ENCODE measurements around the gene MTG2. TPM values are rescaled to one million over a fixed set of nuclear protein-coding genes. Genes with fewer than 3 reads are reported as not detected.

MTG2 gene
- total and polyA plus RNA-seq, 4 donors: 13.0 to 28.0 (median 24.4) TPM

DNA sequence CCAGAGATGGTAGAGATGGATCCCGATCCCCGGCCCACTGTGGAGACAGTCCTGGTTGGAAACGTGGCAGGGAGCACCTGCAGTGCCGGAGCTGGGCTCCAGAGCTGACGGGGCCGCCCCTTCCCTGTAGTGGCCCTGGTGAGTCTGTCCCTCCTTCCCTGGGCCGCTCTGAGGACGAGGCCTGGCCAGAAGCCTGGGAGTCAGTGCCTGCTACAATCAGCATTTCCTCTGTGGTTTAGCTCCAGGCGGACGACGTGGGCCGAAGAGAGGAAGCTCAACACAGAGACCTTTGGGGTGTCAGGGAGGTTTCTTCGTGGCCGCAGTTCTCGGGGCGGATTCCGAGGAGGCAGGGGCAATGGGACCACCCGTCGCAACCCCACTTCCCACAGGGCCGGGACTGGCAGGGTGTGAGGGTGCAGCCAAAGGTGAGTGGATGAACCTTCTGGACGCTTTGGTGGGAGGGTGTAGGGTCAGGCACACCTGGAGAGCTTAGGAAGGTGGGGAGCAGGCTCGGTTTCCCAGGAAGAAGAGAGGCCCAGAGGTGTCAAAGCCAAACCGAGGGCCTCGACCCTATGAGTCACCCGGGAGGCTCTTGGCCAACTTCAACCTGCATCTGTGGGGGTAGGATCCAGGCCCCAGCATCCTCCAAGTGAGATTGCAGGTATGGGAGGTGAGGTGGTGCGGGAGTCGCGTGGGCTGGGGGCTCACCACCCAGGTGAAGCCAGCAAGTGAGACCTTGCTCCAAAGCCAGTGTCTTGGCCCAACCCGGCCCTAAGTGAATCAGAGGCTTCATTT is 49.6 kb upstream of the MTG2 start:
- H3K9me3 ChIP-seq (ENCODE audit: control insufficient read depth in 4 of 4, low read length in 3 of 4): no peaks in the 10 kb centered on the region
- no peaks in the 10 kb centered on the region for H3K27me3 ChIP-seq (ENCODE audit: control insufficient read depth in 4 of 4, insufficient read depth in 4 of 4, low read length in 3 of 4)
- H3K36me3 ChIP-seq (ENCODE audit: control insufficient read depth in 4 of 4, insufficient read depth in 3 of 4, low read depth in 1 of 4, low read length in 3 of 4): peaks cover 19 to 78% (median 56%) of the 10 kb centered on the region in 4 donors
- no peak overlapping the region for H3K9ac ChIP-seq (ENCODE audit: low read depth in 1 of 2, low read length in 2 of 2)
- no peak overlapping the region for H3K4me3 ChIP-seq (ENCODE audit: low read depth in 1 of 3, low read length in 3 of 3)
- peak overlapping the region in 1 of 2 donors; percentile 26 for H3K27ac ChIP-seq (ENCODE audit: low read depth in 1 of 2, low read length in 2 of 2)
- DNase-seq (ENCODE audit: low spot score): no peak
- TF ChIP-seq RXRA (IDR thresholded peaks at IDR 0.05): no peak
- TF ChIP-seq JUND (IDR thresholded peaks at IDR 0.05): no peak
- no peak for TF ChIP-seq FOXA2 (IDR thresholded peaks at IDR 0.05)
- peaks cover 4 to 20% (median 14%) of the 10 kb centered on the region in 4 donors for H3K4me1 ChIP-seq (ENCODE audit: control insufficient read depth in 4 of 4, insufficient read depth in 4 of 4, low read length in 3 of 4)
- WGBS: 79% methylated on average over 29 of the region's 29 CpGs

DNA sequence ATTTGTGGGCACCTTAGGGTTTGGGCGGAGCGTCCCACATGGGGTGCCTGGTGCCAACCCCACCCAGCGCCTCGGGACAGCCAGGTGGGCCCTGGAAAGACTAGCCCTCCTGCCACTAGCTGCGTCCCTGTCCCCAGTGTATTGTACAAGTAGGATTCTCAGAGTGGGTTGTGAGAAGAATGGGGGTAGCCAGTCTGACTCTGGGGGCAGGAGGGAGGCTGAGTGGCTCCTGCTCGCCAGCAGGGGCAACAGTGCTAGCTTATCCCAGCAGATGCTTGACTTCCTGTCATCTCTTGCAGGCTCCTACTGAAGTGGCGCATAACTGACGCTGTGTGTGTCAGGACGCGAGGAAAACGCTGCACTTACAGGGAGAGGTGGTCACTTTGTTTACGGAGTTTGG is 49.0 kb upstream of the MTG2 start:
- Histone ChIP-seq H3K4me1 (ENCODE audit: control insufficient read depth in 4 of 4, insufficient read depth in 4 of 4, low read length in 3 of 4) (peaks cover 4 to 20% (median 14%) of the 10 kb centered on the region in 4 donors), H3K27ac (ENCODE audit: low read depth in 1 of 2, low read length in 2 of 2) (peak overlapping the region in 1 of 2 donors; percentile 20), H3K9me3 (ENCODE audit: control insufficient read depth in 4 of 4, low read length in 3 of 4) (no peaks in the 10 kb centered on the region), H3K4me3 (ENCODE audit: low read depth in 1 of 3, low read length in 3 of 3) (no peak overlapping the region), H3K27me3 (ENCODE audit: control insufficient read depth in 4 of 4, insufficient read depth in 4 of 4, low read length in 3 of 4) (no peaks in the 10 kb centered on the region), H3K36me3 (ENCODE audit: control insufficient read depth in 4 of 4, insufficient read depth in 3 of 4, low read depth in 1 of 4, low read length in 3 of 4) (peaks cover 19 to 78% (median 56%) of the 10 kb centered on the region in 4 donors), H3K9ac (ENCODE audit: low read depth in 1 of 2, low read length in 2 of 2) (no peak overlapping the region)
- 93% methylated on average over 12 of the region's 12 CpGs for WGBS
- TF ChIP-seq HNF4G (IDR thresholded peaks at IDR 0.05): no peak
- TF ChIP-seq EGR1 (IDR thresholded peaks at IDR 0.05; ENCODE audit: low read depth in 2 of 2): no peak
- no peak for TF ChIP-seq ATF3 (IDR thresholded peaks at IDR 0.05)
- TF ChIP-seq FOXA2 (IDR thresholded peaks at IDR 0.05): no peak
- no peak for TF ChIP-seq FOXA1 (IDR thresholded peaks at IDR 0.05)
- no peak for TF ChIP-seq JUND (IDR thresholded peaks at IDR 0.05)
- TF ChIP-seq GABPA (IDR thresholded peaks at IDR 0.05 in 1 of 2, conservative IDR thresholded peaks at IDR 0.05 in 1 of 2): no peak
- TF ChIP-seq YY1 (IDR thresholded peaks at IDR 0.05): no peak
- TF ChIP-seq RXRA (IDR thresholded peaks at IDR 0.05): no peak
- TF ChIP-seq SP1 (IDR thresholded peaks at IDR 0.05): no peak
- TF ChIP-seq, protein P1, sequence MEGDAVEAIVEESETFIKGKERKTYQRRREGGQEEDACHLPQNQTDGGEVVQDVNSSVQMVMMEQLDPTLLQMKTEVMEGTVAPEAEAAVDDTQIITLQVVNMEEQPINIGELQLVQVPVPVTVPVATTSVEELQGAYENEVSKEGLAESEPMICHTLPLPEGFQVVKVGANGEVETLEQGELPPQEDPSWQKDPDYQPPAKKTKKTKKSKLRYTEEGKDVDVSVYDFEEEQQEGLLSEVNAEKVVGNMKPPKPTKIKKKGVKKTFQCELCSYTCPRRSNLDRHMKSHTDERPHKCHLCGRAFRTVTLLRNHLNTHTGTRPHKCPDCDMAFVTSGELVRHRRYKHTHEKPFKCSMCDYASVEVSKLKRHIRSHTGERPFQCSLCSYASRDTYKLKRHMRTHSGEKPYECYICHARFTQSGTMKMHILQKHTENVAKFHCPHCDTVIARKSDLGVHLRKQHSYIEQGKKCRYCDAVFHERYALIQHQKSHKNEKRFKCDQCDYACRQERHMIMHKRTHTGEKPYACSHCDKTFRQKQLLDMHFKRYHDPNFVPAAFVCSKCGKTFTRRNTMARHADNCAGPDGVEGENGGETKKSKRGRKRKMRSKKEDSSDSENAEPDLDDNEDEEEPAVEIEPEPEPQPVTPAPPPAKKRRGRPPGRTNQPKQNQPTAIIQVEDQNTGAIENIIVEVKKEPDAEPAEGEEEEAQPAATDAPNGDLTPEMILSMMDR (IDR thresholded peaks at IDR 0.05; ENCODE audit: low read depth, low read length, missing input control): no peak
- no peak for TF ChIP-seq MAX (IDR thresholded peaks at IDR 0.05)
- no peak for TF ChIP-seq NR2F2 (IDR thresholded peaks at IDR 0.05)
- no peak for TF ChIP-seq TAF1 (conservative IDR thresholded peaks at IDR 0.05)
- no peak for TF ChIP-seq HNF4A (conservative IDR thresholded peaks at IDR 0.05)
- TF ChIP-seq, protein P2, sequence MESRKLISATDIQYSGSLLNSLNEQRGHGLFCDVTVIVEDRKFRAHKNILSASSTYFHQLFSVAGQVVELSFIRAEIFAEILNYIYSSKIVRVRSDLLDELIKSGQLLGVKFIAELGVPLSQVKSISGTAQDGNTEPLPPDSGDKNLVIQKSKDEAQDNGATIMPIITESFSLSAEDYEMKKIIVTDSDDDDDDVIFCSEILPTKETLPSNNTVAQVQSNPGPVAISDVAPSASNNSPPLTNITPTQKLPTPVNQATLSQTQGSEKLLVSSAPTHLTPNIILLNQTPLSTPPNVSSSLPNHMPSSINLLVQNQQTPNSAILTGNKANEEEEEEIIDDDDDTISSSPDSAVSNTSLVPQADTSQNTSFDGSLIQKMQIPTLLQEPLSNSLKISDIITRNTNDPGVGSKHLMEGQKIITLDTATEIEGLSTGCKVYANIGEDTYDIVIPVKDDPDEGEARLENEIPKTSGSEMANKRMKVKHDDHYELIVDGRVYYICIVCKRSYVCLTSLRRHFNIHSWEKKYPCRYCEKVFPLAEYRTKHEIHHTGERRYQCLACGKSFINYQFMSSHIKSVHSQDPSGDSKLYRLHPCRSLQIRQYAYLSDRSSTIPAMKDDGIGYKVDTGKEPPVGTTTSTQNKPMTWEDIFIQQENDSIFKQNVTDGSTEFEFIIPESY (IDR thresholded peaks at IDR 0.05): no peak
- no peak for TF ChIP-seq RAD21 (IDR thresholded peaks at IDR 0.05)
- TF ChIP-seq REST (IDR thresholded peaks at IDR 0.05): no peak
- DNase-seq (ENCODE audit: low spot score): no peak

Measured in liver (tissue), 9 donors.